Liver (tissue), 9 donors: ENCODE measurements around the gene BMS1. TPM values are rescaled to one million over a fixed set of nuclear protein-coding genes. Genes with fewer than 3 reads are reported as not detected.

ENCODE experiments used
- DNase-seq: peaks from one replicate; pipeline ENCODE4 v3.0.0-alpha.2; 2017; ENCODE audit warnings: low spot score
- H3K27ac ChIP-seq, 2 donors: one replicate each; pipeline ENCODE4 v1.7.0; 2013; ENCODE audit warnings: inconsistent platforms in 2 of 2, low read length in 2 of 2, control low read depth in 1 of 2, low read depth in 1 of 2, mild to moderate bottlenecking in 1 of 2
- H3K27me3 ChIP-seq, 4 donors: one replicate each; pipeline versions ENCODE4 v1.6.1 to v1.7.0; 2013; ENCODE audit warnings: low read length in 3 of 4, inconsistent platforms in 1 of 4, mild to moderate bottlenecking in 1 of 4, moderate library complexity in 1 of 4; ENCODE audit not compliant: control insufficient read depth in 4 of 4, insufficient read depth in 4 of 4
- H3K36me3 ChIP-seq, 4 donors: one replicate each; pipeline versions ENCODE4 v1.6.1 to v1.7.0; 2013; ENCODE audit warnings: low read length in 3 of 4, mild to moderate bottlenecking in 3 of 4, low read depth in 1 of 4, moderate library complexity in 1 of 4; ENCODE audit not compliant: control insufficient read depth in 4 of 4, insufficient read depth in 3 of 4
- H3K4me1 ChIP-seq, 4 donors: one replicate each; pipeline versions ENCODE4 v1.6.1 to v1.7.0; 2013; ENCODE audit warnings: low read length in 3 of 4, mild to moderate bottlenecking in 3 of 4, moderate library complexity in 1 of 4; ENCODE audit not compliant: control insufficient read depth in 4 of 4, insufficient read depth in 4 of 4
- H3K4me3 ChIP-seq, 3 donors: one replicate each; pipeline versions ENCODE4 v1.6.1 to v1.7.0; 2013; ENCODE audit warnings: low read length in 3 of 3, control low read depth in 1 of 3, low read depth in 1 of 3, mild to moderate bottlenecking in 1 of 3
- H3K9ac ChIP-seq, 2 donors: one replicate each; pipeline ENCODE4 v1.7.0; 2013; ENCODE audit warnings: low read length in 2 of 2, mild to moderate bottlenecking in 2 of 2, moderate library complexity in 2 of 2, control low read depth in 1 of 2, low read depth in 1 of 2
- H3K9me3 ChIP-seq, 4 donors: one replicate each; pipeline versions ENCODE4 v1.6.1 to v1.7.0; 2013; ENCODE audit warnings: low read length in 3 of 4; ENCODE audit not compliant: control insufficient read depth in 4 of 4
- ATF3 ChIP-seq: IDR thresholded peaks from 2 replicates; pipeline ENCODE4 v1.6.1; 2016; ENCODE audit warnings: antibody characterized with exemption
- CTCF ChIP-seq: fragments of 150-350 bp; IDR thresholded peaks from 2 replicates; pipeline ENCODE4 v1.5.1; 2017; ENCODE audit warnings: improper control_type of control experiment, low read depth, low read length; ENCODE audit not compliant: missing input control
- EGR1 ChIP-seq, 2 donors: IDR thresholded peaks; 2 replicates each; pipeline ENCODE4 v1.6.1; 2016 to 2018; ENCODE audit warnings: antibody characterized with exemption in 2 of 2, low read depth in 2 of 2
- FOXA1 ChIP-seq: IDR thresholded peaks from 2 replicates; pipeline ENCODE4 v1.6.1; 2016; ENCODE audit warnings: antibody characterized with exemption
- GABPA ChIP-seq, 2 donors: IDR thresholded peaks in 1 of 2; conservative IDR thresholded peaks in 1 of 2; 2 replicates each; pipeline ENCODE4 v1.6.1; 2016; ENCODE audit warnings: antibody characterized with exemption in 2 of 2, mild to moderate bottlenecking in 1 of 2, moderate library complexity in 1 of 2
- HNF4A ChIP-seq, 2 donors: conservative IDR thresholded peaks; 2 replicates each; pipeline ENCODE4 v1.6.1; 2016; ENCODE audit warnings: antibody characterized with exemption in 2 of 2, mild to moderate bottlenecking in 2 of 2
- HNF4G ChIP-seq: IDR thresholded peaks from 2 replicates; pipeline ENCODE4 v1.6.1; 2016; ENCODE audit warnings: antibody characterized with exemption
- JUND ChIP-seq, 2 donors: IDR thresholded peaks; 2 replicates each; pipeline ENCODE4 v1.6.1; 2016; ENCODE audit warnings: antibody characterized with exemption in 2 of 2
- MAX ChIP-seq: IDR thresholded peaks from 2 replicates; pipeline ENCODE4 v1.6.1; 2016; ENCODE audit warnings: antibody characterized with exemption
- NR2F2 ChIP-seq: IDR thresholded peaks from 2 replicates; pipeline ENCODE4 v1.6.1; 2016; ENCODE audit warnings: antibody characterized with exemption
- RXRA ChIP-seq, 2 donors: IDR thresholded peaks; 2 replicates each; pipeline ENCODE4 v1.6.1; 2017 to 2018; ENCODE audit warnings: antibody characterized with exemption in 2 of 2, mild to moderate bottlenecking in 1 of 2
- SP1 ChIP-seq: IDR thresholded peaks from 2 replicates; pipeline ENCODE4 v1.6.1; 2018; ENCODE audit warnings: antibody characterized with exemption, mild to moderate bottlenecking
- TAF1 ChIP-seq: conservative IDR thresholded peaks from 2 replicates; pipeline ENCODE4 v1.6.1; 2016; ENCODE audit warnings: antibody characterized with exemption, mild to moderate bottlenecking
- YY1 ChIP-seq: IDR thresholded peaks from 2 replicates; pipeline ENCODE4 v1.6.1; 2016; ENCODE audit warnings: antibody characterized with exemption, mild to moderate bottlenecking
- ZBTB33 ChIP-seq: IDR thresholded peaks from 2 replicates; pipeline ENCODE4 v1.6.1; 2016; ENCODE audit warnings: antibody characterized with exemption
- WGBS: extraction: QIAGEN DNeasy Blood & Tissue Kit; methylation state at CpG from one replicate; pipeline ENCODE4 v1.1.7; 2013; 5-methylcytosine and 5-hydroxymethylcytosine counted together
- polyA plus RNA-seq, 2 donors: library from polyadenylated mRNA; stranded (reverse) in 1 of 2; unstranded in 1 of 2; fragments of 200-250 nt in 1 of 2; fragments of >200 nt in 1 of 2; fragmentation: Nextera tagmentation in 1 of 2; extraction: Ambion mirVana in 1 of 2; gene quantifications; one replicate each; pipeline versions ENCODE4 v1.2.1 to v1.2.3, GENCODE V29; 2013 to 2015
- total RNA-seq, 2 donors: library from RNA; depleted of rRNA; stranded (reverse); fragments of >200 nt; gene quantifications; one replicate each; pipeline ENCODE4 v1.2.3, GENCODE V29; 2014
- donor health status: healthy.
- donor health status: healthy.
- donor health status: healthy.
- donor health status: healthy.
- donor health status: healthy.

Gene BMS1
- total and polyA plus RNA-seq, 4 donors: 3.6 to 10.4 (median 5.2) TPM

- 92% methylated on average over 4 of the region's 4 CpGs for WGBS
Observed at GRCh38 chr10:42780456-42780855, 2.1 kb upstream of the BMS1 start.

GRCh38 chr10:42781893-42782445, 626 bp upstream of the BMS1 start:
- peak in 1 of 2 donors; percentile 9 for TF ChIP-seq HNF4A (conservative IDR thresholded peaks at IDR 0.05)
- no peak for TF ChIP-seq NR2F2
- no peak for TF ChIP-seq FOXA1
- TF ChIP-seq ZBTB33: no peak
- Histone ChIP-seq H3K4me3 (peak overlapping the region; percentile 80 to 98 (median 89)), H3K4me1 (peaks cover 4 to 16% (median 7%) of the 10 kb centered on the region in 4 donors), H3K36me3 (peaks cover 0 to 22% (median 17%) of the 10 kb centered on the region in 4 donors), H3K9me3 (no peaks in the 10 kb centered on the region), H3K9ac (peak overlapping the region; percentile 67 to 85), H3K27ac (peak overlapping the region; percentile 85 to 90), H3K27me3 (no peaks in the 10 kb centered on the region)
- no peak for DNase-seq
- WGBS: 29% methylated on average over 18 of the region's 18 CpGs

More at GRCh38 chr10:42780456-42780855, 2.1 kb upstream of the BMS1 start:
- Histone ChIP-seq H3K9me3 (no peaks in the 10 kb centered on the region), H3K27me3 (no peaks in the 10 kb centered on the region), H3K4me1 (peaks cover 4 to 16% (median 7%) of the 10 kb centered on the region in 4 donors), H3K27ac (no peak overlapping the region), H3K9ac (no peak overlapping the region), H3K4me3 (no peak overlapping the region), H3K36me3 (peaks cover 0 to 8% (median 4%) of the 10 kb centered on the region in 4 donors)
- DNase-seq: no peak
- no peak for TF ChIP-seq NR2F2
- TF ChIP-seq CTCF: no peak
- no peak for TF ChIP-seq FOXA1
- no peak for TF ChIP-seq GABPA (IDR thresholded peaks at IDR 0.05 in 1 of 2, conservative IDR thresholded peaks at IDR 0.05 in 1 of 2)
- no peak for TF ChIP-seq ATF3
- TF ChIP-seq JUND (IDR thresholded peaks at IDR 0.05): no peak
- no peak for TF ChIP-seq RXRA (IDR thresholded peaks at IDR 0.05)
- TF ChIP-seq TAF1: no peak
- TF ChIP-seq HNF4G: no peak
- no peak for TF ChIP-seq MAX
- no peak for TF ChIP-seq SP1
- TF ChIP-seq ZBTB33: no peak
- no peak for TF ChIP-seq YY1
- no peak for TF ChIP-seq EGR1 (IDR thresholded peaks at IDR 0.05; ENCODE audit: low read depth in 2 of 2)
